KG1 (cell line): ENCODE results near the gene CBR4.
"Not testable (repeated sequence)": the region's sequence is repeated elsewhere in the genome, so short reads cannot be mapped to it uniquely, and the experiment has no call there.

Experiments used
- DNase-seq: peaks from one replicate; lab custom pipeline; 2025; lab: John Stamatoyannopoulos, UW

CBR4 gene

DNA sequence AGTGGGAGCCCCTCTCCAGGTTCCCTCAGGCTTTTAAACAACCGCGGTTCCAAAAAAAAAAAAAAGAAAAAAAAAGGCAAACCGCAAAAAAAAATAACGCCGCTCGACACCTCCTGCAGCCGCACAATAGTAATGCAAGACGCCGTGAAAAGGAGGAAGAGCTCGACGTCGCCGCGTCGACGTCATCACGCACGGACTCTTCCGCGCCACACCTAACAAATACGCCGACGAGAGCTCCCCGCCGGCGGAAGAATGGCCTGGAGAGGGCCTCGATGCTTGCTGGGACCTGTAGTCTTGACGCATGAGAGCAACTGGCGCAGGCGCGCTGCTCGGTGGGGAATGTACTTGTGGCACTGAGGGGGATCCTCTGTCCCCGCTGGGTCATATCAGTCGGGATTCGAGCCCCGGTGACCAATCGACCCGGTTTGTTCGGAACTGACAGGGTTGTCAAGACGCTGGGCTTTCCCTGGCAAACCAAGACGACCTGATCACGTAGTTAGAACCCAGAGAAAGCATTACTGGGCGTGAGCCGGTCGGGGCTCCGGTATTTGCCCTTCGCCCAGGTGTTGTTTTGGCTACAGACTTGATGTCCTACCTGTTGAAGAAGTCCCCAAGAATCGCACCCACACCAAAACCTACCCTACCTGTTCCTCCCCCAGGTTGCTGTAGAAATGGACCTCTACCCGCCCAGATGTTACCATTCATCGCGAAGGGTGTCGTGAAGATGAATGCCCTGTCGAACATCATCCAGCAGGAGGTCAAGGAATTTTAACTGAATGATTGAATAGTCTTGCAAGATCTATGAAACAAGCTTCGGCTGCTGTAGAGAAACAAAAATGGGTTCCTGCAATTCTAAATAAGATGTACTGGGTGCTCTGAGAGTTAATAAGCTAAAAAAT is at the start of gene CBR4:
CBR4 (minus strand) TSS at position 131 of the 899 bp plus-strand sequence. CDS start 166 bp downstream, outside the sequence.
- DNase-seq = peak; percentile 78

DNA sequence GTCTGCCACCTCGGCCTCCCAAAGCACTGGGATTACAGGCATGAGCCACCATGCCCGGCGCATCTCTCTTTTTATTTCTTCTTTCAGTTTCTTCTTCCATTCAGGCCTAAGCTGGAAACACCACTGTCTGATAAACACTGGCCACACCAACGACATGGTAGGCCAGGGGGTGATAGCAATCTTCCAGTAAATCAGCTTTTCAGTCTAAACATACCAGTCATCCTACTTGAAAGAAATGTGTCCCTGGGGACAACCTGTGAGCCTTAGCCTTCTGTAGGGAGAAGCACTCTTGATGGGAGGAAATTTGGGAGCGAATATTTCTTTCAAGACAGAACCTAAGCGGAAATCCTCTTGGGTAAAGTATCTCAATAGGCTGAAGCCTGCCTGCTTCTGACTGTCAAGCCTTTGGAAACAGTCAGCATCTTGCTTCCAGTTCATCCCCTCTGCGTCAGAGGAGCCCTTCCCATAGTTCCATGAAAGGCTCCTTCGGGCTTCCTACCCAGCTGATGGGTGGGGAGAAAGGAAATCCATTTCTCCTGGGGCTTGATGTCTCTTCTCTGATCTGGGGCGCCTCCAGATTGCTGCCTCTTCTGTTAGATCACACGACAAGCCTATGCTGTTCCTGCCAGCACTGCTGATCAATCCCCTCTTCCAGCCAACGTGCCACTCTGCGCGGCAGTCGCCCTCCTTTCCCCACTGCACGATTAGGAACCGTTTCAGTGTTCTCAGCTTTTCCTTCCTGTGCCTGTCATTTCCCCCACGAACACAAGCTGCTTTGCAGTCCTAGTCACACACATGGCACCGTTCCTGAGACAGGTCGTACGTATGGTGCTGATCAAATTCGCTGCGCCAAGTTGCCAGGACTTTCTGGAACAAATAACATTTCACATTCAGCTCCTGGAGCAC is 49.5 kb upstream of the CBR4 start:
- no peak for DNase-seq

DNA sequence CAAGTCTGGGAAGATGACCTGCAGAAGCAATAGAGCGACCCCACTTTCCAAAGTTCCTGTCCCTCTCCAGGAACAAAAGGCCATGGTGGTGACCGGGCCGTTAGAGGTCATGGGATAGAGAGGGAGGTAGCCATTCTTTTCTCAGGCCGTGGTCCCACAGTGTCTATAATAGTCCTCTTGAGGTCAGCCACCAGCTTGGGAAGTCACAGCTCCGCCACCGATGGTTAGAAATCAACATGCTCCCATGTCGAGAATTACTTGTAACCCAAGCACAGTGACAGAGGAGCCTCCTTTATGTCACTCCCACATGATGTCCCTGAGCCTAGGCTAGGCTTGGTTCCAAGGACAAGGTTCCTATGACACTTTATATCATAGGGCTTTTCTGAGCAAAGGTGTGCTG is 48.3 kb upstream of the CBR4 start:
- no peak for DNase-seq

DNA sequence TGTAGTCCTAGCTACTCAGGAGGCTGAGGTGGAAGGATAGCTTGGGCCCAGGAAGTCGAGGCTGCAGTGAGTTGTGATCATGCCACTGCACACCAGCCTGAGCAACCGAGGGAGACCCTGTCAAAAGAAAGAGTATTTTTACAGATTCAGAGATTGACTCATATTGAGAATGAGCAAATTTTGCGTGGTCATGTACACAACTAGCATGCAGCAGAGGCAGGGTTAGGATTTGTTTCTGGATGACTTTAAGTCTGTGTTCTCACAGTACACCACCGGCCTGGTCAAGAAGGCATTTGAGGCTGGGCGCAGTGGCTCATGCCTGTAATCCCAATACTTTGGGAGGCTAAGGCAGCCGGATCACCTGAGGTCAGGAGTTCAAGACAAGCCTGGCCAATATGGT is 44.8 kb upstream of the CBR4 start:
- no peak for DNase-seq

DNA sequence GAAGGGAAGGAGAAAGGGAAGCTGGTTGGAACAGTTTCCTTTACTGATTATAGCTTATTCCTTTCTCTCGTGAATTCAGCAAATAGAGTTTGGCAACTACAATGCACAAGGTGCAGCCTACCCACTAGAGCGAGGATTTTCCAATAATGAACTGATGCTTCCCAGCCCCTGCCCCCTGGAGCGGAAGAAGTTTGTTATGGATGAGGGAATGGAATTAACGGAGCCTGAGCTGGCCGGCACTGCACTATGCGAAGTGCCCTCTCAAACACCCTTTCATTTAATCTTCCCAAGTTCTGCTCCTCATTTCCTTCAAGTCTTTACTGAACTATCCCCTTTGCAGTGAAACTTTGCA is 42.5 kb upstream of the CBR4 start:
- DNase-seq = no peak

DNA sequence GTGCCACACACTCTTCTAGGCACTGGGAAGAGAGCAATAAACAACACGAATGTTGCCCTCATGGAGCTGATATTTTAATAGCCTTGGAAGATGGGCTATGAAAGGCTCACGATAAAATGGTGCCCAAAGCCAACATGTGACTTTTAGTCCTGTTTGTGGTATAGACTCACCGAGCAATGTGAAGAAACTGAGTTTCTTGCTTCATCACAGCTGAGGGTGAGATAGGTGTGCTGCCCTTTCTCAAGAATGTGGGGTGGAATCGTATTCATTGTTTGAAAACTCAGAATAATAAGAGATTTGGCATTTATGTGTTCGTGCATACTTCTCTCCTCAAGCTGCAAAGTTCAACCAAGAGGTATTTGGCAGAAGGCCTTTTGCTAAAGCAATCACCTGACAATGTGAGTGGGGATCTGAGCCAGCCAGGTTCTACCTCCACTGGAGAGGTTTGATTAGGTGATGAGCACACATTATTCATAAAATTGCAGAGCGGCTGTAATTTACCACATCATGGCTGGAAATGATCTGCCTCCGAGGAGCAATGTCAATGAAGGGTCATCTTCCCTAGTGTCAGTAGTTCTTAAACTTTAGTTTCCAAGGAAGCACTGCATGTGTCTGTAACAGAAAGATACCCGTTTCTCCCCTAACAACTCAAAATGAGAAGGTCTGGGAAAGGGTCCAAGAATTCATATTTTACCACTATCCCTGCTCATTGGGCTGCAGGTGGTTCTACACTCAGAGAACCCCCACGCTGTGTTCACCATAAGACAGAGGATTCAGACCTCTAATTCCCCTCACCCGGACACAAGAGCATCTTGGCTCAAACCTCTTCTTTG is 41.9 kb upstream of the CBR4 start:
- DNase-seq = no peak

DNA sequence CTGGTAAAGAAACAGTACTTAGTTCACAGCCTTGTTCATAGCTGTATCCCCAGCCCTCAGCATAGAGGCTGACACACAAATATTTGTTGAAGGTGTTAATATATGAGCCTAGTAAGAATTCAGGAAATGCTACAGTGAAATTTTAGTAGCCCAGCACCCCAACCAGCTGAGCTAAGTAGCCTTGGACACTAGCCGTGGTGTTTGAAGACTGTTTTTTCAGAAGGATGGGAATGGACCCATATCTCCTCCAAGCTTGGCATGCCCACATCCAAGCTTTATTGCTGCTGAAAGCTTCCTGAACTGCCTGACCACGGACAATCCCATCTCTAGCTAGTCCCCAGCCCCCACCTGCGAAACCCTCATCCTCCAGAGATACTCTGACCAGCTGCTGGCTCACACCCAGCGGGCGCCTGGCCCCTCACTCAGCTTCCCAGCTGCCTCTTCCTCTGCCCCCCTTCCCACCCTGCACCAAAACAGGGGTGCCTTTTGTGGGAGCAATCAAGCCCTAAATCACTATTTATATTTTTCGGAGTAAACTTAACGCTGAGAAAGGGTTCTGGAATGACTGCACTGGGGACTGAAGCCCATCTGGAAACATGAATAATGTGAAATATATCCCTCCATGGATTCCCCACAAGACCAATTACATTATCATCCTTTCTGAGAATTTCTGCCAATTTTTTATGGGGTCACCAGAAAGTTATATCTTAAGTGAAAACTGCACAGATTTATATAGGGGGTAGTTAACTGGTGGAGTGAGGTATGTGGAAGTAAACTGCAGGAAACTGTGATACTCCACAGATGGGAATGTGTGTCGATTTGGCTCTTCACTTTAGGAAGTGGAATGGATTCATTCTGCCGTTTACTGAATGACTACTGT is 41.1 kb upstream of the CBR4 start:
- DNase-seq = no peak

DNA sequence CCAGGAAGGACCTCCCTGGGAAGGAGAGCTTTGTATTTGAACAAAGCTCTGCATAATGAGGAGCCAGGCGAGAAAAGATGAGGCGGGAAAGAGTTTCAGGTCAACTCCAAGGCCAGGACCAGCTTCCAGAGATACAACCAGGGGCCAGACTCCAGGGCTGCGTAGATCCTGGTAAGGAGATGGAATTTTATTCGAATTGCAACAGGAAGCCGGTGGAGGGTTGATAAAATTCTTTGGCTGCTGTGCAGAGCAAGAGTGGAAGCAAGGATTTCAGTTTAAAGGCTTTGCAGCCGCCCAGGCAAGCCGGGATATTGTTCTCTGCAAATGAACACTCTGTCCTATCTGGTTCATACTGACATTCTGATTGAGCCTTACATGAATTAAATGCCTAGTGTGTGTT is 40.2 kb upstream of the CBR4 start:
- no peak for DNase-seq

DNA sequence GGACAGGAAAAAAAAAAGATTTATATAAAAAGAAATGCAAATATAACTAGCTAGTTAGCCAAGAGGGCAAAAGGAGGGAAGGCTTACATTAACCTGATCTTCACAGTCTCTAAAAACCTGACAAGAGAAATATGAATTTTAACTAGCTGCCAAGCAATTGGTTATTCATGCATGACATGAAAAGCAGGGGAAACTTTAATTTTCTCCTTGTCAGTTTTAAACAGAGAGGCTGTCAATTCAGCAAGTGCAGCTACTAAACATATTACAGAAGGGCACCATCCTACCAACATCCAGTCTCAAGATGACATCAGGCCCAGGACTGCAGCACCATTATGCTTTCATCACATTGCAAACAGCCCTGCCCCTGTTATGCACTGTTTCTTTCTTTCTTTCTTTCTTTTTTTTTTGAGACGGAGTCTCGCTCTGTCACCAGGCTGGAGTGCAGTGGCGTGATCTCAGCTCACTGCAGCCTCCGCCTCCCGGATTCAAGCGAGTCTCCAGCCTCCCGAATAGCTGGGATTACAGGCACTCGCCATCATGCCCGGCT is 38.9 kb upstream of the CBR4 start:
- DNase-seq = no peak

DNA sequence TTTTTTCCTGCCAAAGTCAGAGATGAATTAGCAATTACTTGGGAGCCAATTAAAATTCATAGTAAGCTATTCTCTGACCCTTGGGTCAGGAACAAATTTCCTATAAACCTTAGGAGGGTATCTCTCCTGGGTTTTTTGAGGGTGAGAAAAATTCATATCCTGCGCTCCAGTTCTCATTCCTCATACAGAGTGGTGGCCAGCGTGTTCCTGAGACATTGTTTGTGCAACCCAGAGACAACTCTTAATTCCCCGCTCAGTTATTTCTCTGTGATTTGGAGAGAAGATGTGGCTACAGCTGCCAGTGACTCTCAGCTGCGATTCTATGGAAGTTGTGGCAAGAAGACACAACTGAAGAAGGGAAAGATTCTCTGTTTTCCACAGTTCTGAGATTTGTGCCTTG is 37.9 kb upstream of the CBR4 start:
- no peak for DNase-seq

DNA sequence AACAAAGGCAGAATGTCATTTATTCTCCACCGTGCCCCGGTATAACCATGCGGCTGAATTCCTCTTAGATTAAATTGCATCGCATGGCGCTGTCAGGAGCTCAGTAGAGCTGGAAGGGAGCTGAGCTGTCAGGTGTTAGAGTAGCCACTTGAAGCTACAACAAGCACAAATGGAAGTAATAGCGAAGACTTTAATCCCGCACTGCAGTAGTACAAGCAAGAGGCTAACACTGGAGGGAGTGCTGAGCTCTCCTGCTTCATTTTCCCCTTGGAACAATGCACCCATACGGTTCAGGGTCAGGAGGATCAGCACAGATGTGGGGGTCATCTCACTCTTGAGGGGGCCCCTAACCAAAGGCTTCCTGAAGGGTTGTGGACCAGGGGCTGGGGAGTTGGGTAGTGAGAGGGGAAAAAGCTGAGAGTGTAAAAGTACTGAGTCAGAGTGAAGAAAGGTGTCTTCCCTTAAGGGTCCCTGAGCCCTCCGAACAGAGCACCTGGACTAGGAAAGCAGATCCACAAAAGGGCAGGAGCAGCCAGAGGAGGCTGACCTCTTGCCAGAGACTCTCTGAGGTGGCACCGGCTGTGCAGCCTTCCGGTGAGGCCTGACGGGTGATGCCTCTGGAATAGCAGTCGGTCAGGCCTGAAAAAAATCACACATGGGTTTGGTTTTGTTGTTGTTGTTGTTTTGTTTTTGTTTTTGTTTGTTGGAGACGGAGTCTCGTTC is 36.0 kb upstream of the CBR4 start:
- no peak for DNase-seq

DNA sequence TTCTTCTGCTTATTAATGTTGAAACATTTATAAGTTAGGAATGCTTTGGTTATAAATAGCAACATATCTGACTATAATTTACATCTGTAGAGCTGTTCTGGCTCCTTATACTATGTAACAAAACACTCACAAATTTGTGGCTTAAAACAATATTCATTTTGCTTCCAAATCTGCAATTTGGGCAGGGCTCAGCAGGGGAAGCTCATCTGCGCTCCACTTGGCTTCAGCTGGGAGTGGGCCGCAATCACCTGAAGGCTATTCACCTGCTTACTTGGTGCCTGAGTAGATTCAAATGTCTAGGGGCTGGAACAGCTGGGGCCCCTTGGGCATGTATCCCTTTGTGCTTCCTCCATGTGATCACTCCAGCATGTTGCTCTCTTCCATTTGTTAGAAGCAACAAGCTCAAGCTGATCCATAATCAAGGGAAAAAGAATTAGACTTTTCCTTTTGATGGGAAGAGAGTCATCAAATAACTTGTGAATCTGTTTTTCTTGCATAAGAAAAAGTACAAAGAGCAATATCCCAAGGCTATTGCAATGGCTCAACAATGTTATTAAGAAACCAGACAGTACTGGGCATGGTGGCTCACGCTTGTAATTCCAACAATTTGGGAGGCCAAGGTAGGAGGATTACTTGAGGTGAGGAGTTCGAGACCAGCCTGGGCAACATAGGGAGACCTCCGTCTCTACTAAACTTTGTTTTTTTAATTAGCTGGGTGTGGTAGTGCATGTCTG is 34.8 kb upstream of the CBR4 start:
- DNase-seq = no peak

DNA sequence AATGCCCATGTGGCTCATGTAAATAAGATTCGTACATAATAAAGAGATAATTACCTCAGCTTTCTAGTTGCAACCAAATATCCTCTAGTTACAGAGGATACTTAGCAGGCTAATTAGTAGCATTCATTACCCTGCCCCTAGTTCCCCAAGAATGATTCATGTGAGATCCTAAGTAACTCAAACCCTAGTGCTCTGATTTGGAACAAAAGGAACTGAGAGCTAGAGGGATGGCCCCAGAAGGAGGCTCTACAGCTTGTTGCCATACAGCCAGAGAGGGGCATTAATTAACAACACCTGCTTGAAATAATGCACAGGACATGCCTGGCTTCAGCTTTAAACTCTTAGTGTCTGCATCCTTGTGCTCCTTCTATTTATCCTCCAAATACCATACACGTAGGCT is 32.6 kb upstream of the CBR4 start:
- DNase-seq = no peak

DNA sequence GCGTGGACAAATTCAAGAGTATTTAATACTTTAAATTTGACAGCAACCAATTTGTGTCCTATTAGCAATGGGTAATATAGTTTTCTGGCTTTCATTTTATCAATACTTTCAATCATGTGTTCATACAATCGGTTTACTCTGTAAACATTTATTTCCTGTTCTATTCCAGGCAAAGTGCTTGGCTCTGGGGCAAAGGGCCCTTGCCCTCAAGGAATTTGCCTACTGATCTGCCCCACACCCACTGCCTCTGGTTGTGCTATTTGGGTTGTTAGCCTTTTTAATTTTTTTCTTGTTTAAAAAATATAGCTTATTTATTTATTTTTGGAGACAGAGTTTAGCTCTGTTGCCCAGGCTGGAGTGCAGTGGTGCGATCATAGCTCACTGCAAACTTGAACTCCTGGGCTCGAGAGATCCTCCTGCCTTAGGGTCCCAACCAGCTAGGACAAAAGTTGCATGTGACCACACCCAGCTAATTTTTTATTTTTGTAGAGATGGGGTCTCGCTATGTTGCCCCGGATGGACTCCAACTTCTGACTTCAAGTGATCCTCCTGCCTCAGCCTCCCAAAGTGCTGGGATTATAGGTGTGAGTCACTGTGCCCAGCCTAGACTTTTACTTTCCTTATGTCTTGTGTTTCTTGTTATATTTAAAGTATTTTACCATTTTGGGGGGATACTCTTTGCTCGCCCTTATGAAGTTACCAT is 30.7 kb upstream of the CBR4 start:
- DNase-seq = no peak

DNA sequence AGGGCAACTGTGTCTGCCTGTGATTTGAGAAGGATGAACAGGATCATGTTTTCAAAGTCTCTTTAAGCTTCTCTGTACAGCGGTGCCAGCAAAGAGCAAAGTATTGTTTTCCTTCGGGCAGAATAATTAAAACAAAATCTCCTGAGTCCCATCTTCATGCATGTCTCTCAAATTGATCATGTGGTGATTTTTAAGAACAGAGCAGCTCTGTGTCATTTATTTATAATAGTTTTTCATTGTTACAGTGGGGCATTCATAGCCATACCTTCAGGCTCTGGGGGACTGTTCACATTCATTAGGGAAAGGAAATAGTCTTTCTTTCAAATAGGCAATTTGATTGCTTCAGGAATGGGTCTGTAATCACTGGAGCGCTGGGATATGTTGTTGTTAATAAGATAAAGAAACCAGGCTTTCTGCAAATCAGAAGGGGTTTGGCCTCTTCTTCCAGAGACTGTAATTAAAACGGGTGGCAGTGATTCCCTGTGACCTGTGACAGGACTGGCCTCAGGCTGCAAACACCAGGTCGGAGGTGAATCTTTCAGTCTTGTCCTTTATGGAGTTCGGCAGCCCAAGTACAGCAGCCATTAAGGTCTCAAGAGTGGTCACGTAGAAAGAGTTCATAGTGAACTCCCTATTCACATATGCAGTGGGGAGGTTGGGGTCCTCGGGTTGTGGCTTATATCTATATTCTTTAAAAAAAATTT is 29.3 kb upstream of the CBR4 start:
- no peak for DNase-seq

DNA sequence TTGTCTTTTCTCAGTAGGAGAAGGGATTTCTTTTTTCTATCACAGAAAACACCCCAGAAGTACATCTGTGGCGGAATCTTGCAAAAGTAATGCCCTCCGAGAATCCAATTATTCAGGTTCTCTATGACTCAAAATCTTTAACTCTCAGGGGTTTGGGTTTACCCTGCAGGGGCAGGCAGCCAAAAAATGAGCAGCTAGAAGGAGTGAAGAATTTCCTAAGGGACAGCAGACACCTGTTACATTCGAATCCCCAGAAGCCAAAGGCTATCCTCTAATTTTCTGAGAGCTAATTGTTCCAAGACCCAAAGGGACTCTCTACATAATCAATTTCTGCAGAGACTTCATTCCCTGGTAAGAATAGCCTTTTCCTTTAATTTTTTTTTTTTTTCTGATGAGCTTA is 27.5 kb upstream of the CBR4 start:
- no peak for DNase-seq

DNA sequence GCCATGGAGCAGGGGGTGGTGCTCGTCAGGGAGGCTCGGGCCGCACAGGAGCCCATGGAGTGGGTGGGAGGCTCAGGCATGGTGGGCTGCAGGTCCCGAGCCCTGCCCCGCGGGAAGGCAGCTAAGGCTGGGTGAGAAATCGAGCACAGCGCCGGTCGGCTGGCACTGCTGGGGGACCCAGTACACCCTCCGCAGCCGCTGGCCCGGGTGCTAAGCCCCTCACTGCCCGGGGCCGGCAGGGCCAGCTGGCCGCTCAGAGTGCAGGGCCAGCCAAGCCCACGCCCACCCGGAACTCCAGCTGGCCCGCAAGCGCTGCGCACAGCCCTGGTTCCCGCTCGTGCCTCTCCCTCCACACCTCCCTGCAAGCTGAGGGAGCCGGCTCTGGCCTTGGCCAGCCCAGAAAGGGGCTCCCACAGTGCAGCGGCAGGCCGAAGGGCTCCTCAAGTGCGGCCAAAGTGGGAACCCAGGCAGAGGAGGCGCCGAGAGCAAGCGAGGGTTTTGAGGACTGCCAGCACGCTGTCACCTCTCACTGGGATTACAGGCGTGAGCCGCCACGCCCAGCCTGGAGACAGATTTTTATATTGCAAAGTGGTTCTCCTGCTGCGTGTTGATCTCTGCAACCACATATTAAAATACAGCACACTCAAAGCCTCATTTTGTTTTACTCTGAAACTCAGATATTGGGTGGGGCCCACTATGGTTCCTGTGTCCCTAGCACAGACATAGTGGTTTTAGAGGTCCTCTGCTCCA is 26.0 kb upstream of the CBR4 start:
- DNase-seq = not testable (repeated sequence)

DNA sequence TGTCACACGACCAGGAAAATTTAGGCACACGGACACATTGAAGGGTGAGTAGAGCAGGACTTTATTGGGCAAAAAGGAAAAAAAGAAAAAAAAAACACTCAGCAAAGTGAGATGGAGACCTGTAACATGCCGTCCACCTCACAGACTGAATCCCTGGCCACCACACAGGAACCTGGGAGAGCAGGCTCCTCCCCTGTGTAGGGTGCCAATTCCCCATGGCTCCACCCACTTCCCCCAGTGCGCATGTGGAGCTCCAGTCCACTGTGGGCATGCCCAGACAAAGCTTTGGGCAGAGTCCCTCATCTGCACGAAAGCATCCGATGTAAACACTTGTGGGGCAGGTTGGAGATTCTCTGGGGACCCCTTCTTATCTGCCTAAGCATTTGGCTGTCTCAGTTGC is 23.6 kb upstream of the CBR4 start:
- DNase-seq = no peak
